SK-N-SH (cell line): ENCODE data around the gene SELPLG. TPM values are rescaled to one million over a fixed set of nuclear protein-coding genes. Genes with fewer than 3 reads are reported as not detected.

Experiments used
- CTCF ChIA-PET: fragments of 300-600, 350-600 bp; formaldehyde crosslinking; extraction: SDS; loops from one replicate; lab custom pipeline; 2021; lab: Yijun Ruan, JAX
- POLR2A ChIA-PET: fragments of 350-600 bp; sonication (Branson Sonifier 250); formaldehyde crosslinking; extraction: SDS; loops from one replicate; lab custom pipeline; 2020; ENCODE audit warnings: antibody characterized with exemption, inconsistent platforms; lab: Yijun Ruan, JAX
- DNase-seq: peaks from one replicate; pipeline ENCODE4 v3.0.0; 2012
- H2AFZ ChIP-seq: fragments of 200-600 bp; sonication (generic); 2 replicates; pipeline ENCODE4 v1.8.1; 2016; ENCODE audit warnings: antibody characterized with exemption, mild to moderate bottlenecking, low read depth
- H3F3A ChIP-seq: fragments of 200-600 bp; sonication (generic); replicated peaks from 2 replicates; pipeline ENCODE3; 2016; ENCODE audit warnings: antibody characterized with exemption, mild to moderate bottlenecking; ENCODE audit not compliant: insufficient read depth
- H3K27ac ChIP-seq, 2 experiments: fragments of 200-500 bp in 1 of 2; fragments of 200-600 bp in 1 of 2; sonication (Bioruptor generic) in 1 of 2; sonication (generic), shearing (Covaris generic) in 1 of 2; 2 replicates each; pipeline versions ENCODE4 v1.5.1 to v1.6.1; 2014 to 2016; ENCODE audit warnings: low read depth in 2 of 2, inconsistent platforms in 1 of 2, low read length in 1 of 2, mild to moderate bottlenecking in 1 of 2, mixed read lengths in 1 of 2
- H3K27me3 ChIP-seq: fragments of 200-600 bp; sonication (generic), shearing (Covaris generic); 2 replicates; pipeline ENCODE4 v1.6.1; 2016; ENCODE audit warnings: mixed run types; ENCODE audit not compliant: insufficient read depth
- H3K36me3 ChIP-seq, 2 experiments: fragments of 200-500 bp in 1 of 2; fragments of 200-600 bp in 1 of 2; sonication (Bioruptor generic) in 1 of 2; sonication (generic) in 1 of 2; replicated peaks in 1 of 2; 2 replicates each; pipeline versions ENCODE3 to v1.5.1; 2014 to 2016; ENCODE audit warnings: low read length in 1 of 2, mild to moderate bottlenecking in 1 of 2; ENCODE audit not compliant: insufficient read depth in 2 of 2, control insufficient read depth in 1 of 2
- H3K4me1 ChIP-seq, 2 experiments: fragments of 200-500 bp in 1 of 2; fragments of 200-600 bp in 1 of 2; sonication (Bioruptor generic) in 1 of 2; sonication (generic), shearing (Covaris generic) in 1 of 2; 2 replicates each; pipeline versions ENCODE4 v1.5.1 to v1.6.1; 2014 to 2016; ENCODE audit warnings: low read depth in 1 of 2, low read length in 1 of 2, mixed run types in 1 of 2; ENCODE audit not compliant: insufficient read depth in 2 of 2, control insufficient read depth in 1 of 2
- H3K4me2 ChIP-seq: fragments of 200-600 bp; sonication (generic), shearing (Covaris generic); 2 replicates; pipeline ENCODE4 v1.6.1; 2017; ENCODE audit warnings: mixed run types
- H3K4me3 ChIP-seq, 2 experiments: fragments of 200-500 bp in 1 of 2; fragments of 200-600 bp in 1 of 2; sonication (Bioruptor generic) in 1 of 2; sonication (generic), shearing (Covaris generic) in 1 of 2; 2 replicates each; pipeline versions ENCODE4 v1.5.1 to v1.8.1; 2014 to 2016; ENCODE audit warnings: low read depth in 2 of 2, inconsistent platforms in 1 of 2, low read length in 1 of 2, mild to moderate bottlenecking in 1 of 2, mixed read lengths in 1 of 2, moderate library complexity in 1 of 2
- H3K79me2 ChIP-seq: fragments of 200-600 bp; sonication (generic); 2 replicates; pipeline ENCODE4 v1.8.1; 2017; ENCODE audit warnings: mild to moderate bottlenecking; ENCODE audit not compliant: insufficient read depth
- H3K9ac ChIP-seq: fragments of 200-600 bp; sonication (generic); 2 replicates; pipeline ENCODE4 v1.6.1; 2017; ENCODE audit warnings: mixed run types
- H3K9me2 ChIP-seq: fragments of 200-600 bp; sonication (generic); 2 replicates; pipeline ENCODE4 v1.6.1; 2017; ENCODE audit warnings: mixed run types
- H3K9me3 ChIP-seq: fragments of 200-600 bp; sonication (generic); 2 replicates; pipeline ENCODE4 v1.6.1; 2017; ENCODE audit warnings: mixed run types, mild to moderate bottlenecking, moderate library complexity
- H4K20me1 ChIP-seq: fragments of 200-600 bp; sonication (generic); 2 replicates; pipeline ENCODE4 v1.6.1; 2017; ENCODE audit warnings: mild to moderate bottlenecking, mixed run types; ENCODE audit not compliant: insufficient read depth
- ELF1 ChIP-seq: IDR thresholded peaks from 2 replicates; pipeline ENCODE4 v1.4.0; 2012
- EZH2phosphoT487 ChIP-seq: fragments of 200-600 bp; sonication (generic); IDR thresholded peaks from 2 replicates; pipeline ENCODE4 v1.6.1; 2017; ENCODE audit warnings: low read depth, mixed run types, mild to moderate bottlenecking, antibody characterized with exemption, moderate library complexity, borderline replicate concordance
- FOSL2 ChIP-seq: IDR thresholded peaks from 2 replicates; pipeline ENCODE4 v1.4.0; 2012; ENCODE audit warnings: low read depth, mild to moderate bottlenecking, moderate library complexity, borderline replicate concordance
- JUND ChIP-seq: IDR thresholded peaks from 2 replicates; pipeline ENCODE4 v1.4.0; 2012
- MAX ChIP-seq: IDR thresholded peaks from 2 replicates; pipeline ENCODE4 v1.4.0; 2012; ENCODE audit warnings: low read depth
- MEF2A ChIP-seq: IDR thresholded peaks from 2 replicates; pipeline ENCODE4 v1.4.0; 2012; ENCODE audit warnings: low read depth, borderline replicate concordance
- MXI1 ChIP-seq: IDR thresholded peaks from 2 replicates; pipeline ENCODE4 v1.6.1; 2012; ENCODE audit warnings: mild to moderate bottlenecking, low read depth, low read length, improper control_type of control experiment
- POLR2AphosphoS5 ChIP-seq: IDR thresholded peaks from 2 replicates; pipeline ENCODE4 v1.6.1; 2012; ENCODE audit warnings: low read depth, low read length
- RAD21 ChIP-seq: IDR thresholded peaks from 2 replicates; pipeline ENCODE4 v1.6.1; 2012; ENCODE audit warnings: mild to moderate bottlenecking, low read length
- RCOR1 ChIP-seq: fragments of 150-350 bp; IDR thresholded peaks from 2 replicates; pipeline ENCODE4 v1.6.1; 2017; ENCODE audit warnings: antibody characterized with exemption, low read length
- SIN3A ChIP-seq: IDR thresholded peaks from 2 replicates; pipeline ENCODE4 v1.6.1; 2012; ENCODE audit warnings: low read depth, mild to moderate bottlenecking, low read length, moderate library complexity, borderline replicate concordance
- WGBS: methylation state at CpG from one replicate; pipeline ENCODE4 v1.1.6; 2017; ENCODE audit warnings: low lambda C conversion rate; 5-methylcytosine and 5-hydroxymethylcytosine counted together
- polyA plus RNA-seq, 3 experiments: library from polyadenylated mRNA; depleted of rRNA; stranded (reverse); fragments of >200 nt; gene quantifications; 2 replicates each; pipeline ENCODE4 v1.2.3, GENCODE V29; 2012
- TF ChIP-seq, protein P1 (sequence below): IDR thresholded peaks from 2 replicates; pipeline ENCODE4 v1.4.0; 2012; ENCODE audit warnings: low read depth, borderline replicate concordance
- TF ChIP-seq, protein P2 (sequence below): IDR thresholded peaks from 2 replicates; pipeline ENCODE4 v1.6.1; 2012; ENCODE audit warnings: mild to moderate bottlenecking, low read depth, low read length, moderate library complexity

The SELPLG gene
- polyA plus RNA-seq, 1 of the 3 experiments (the other 2 are of a cell fraction): 2.8 TPM

DNA sequence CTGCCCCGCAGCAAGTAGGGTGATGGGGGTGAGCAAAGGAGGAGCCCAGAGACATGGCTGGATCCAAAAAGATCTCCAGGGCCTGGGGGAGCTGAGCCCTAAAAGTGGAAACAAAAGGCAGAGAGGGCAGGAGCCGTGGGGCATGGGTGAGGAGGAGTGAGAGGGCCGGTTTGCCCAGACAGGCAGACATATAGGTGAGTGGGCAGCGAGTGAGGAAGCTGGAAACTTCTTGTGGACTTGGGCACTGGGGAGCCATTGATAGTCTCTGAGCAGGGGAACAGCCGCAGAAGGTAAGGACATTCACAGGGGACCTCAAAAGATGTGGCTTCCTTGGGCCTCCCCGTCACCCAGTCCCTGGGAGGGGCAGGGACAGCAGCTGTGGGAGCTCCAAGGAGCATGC is 19.1 kb downstream of the SELPLG start:
- H3K36me3 ChIP-seq: no peaks in the 10 kb centered on the region
- H4K20me1 ChIP-seq: no peaks in the 10 kb centered on the region
- H3K27me3 ChIP-seq: no peaks in the 10 kb centered on the region
- 81% methylated on average over 5 of the region's 6 CpGs for WGBS
- no peak overlapping the region for H3K9ac ChIP-seq
- no peaks in the 10 kb centered on the region for H3K9me2 ChIP-seq
- TF ChIP-seq FOSL2: no peak
- TF ChIP-seq, protein P1, sequence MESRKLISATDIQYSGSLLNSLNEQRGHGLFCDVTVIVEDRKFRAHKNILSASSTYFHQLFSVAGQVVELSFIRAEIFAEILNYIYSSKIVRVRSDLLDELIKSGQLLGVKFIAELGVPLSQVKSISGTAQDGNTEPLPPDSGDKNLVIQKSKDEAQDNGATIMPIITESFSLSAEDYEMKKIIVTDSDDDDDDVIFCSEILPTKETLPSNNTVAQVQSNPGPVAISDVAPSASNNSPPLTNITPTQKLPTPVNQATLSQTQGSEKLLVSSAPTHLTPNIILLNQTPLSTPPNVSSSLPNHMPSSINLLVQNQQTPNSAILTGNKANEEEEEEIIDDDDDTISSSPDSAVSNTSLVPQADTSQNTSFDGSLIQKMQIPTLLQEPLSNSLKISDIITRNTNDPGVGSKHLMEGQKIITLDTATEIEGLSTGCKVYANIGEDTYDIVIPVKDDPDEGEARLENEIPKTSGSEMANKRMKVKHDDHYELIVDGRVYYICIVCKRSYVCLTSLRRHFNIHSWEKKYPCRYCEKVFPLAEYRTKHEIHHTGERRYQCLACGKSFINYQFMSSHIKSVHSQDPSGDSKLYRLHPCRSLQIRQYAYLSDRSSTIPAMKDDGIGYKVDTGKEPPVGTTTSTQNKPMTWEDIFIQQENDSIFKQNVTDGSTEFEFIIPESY: no peak
- no peak for TF ChIP-seq ELF1
- no peak for TF ChIP-seq MEF2A
- no peak for TF ChIP-seq POLR2AphosphoS5
- TF ChIP-seq SIN3A: no peak
- no peak for TF ChIP-seq MAX
- no peak for TF ChIP-seq EZH2phosphoT487
- TF ChIP-seq, protein P2, sequence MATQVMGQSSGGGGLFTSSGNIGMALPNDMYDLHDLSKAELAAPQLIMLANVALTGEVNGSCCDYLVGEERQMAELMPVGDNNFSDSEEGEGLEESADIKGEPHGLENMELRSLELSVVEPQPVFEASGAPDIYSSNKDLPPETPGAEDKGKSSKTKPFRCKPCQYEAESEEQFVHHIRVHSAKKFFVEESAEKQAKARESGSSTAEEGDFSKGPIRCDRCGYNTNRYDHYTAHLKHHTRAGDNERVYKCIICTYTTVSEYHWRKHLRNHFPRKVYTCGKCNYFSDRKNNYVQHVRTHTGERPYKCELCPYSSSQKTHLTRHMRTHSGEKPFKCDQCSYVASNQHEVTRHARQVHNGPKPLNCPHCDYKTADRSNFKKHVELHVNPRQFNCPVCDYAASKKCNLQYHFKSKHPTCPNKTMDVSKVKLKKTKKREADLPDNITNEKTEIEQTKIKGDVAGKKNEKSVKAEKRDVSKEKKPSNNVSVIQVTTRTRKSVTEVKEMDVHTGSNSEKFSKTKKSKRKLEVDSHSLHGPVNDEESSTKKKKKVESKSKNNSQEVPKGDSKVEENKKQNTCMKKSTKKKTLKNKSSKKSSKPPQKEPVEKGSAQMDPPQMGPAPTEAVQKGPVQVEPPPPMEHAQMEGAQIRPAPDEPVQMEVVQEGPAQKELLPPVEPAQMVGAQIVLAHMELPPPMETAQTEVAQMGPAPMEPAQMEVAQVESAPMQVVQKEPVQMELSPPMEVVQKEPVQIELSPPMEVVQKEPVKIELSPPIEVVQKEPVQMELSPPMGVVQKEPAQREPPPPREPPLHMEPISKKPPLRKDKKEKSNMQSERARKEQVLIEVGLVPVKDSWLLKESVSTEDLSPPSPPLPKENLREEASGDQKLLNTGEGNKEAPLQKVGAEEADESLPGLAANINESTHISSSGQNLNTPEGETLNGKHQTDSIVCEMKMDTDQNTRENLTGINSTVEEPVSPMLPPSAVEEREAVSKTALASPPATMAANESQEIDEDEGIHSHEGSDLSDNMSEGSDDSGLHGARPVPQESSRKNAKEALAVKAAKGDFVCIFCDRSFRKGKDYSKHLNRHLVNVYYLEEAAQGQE: no peak
- no peak for TF ChIP-seq RCOR1
- no peak for TF ChIP-seq MXI1
- TF ChIP-seq RAD21: no peak
- ChIA-PET POLR2A (no interaction called here), CTCF (interaction anchor here (1.5 to 19.2 kb wide), 2 partner anchors 39 to 48 kb away, joined by 3 to 503 read pairs; partner anchors contain the start of genes ISCU and SART3)
- no peak overlapping the region for H3K4me3 ChIP-seq
- H3K9me3 ChIP-seq: no peaks in the 10 kb centered on the region
- H3K4me2 ChIP-seq: no peak overlapping the region
- no peak overlapping the region for H2AFZ ChIP-seq
- H3K4me1 ChIP-seq: peaks cover 3 to 8% of the 10 kb centered on the region in 2 experiments; a peak in 3 of 4 replicates
- H3K27ac ChIP-seq: no peak overlapping the region
- no peaks in the 10 kb centered on the region for H3K79me2 ChIP-seq
- H3F3A ChIP-seq: peaks cover 6% of the 10 kb centered on the region
- no peak for DNase-seq

DNA sequence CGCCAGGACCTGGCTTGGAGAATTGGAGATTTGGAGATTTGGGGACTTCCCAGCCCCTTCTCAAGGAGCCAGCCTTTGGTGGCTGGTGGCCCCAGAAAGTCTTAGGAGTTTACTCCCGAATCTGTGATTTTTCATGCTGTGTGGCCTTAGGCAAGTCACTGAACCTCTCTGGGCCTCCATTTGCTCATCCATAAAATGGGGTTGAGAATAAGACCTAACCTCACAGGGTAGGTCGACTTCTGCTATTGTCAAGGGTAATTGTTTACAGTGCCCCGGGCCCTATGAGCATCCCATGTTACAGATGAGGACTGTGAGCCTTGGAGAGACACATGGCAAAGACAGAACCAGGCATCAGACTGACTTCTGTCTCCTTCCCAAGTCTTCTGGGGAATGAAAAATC is 19.7 kb downstream of the SELPLG start:
- Histone ChIP-seq H2AFZ (no peak overlapping the region), H4K20me1 (no peaks in the 10 kb centered on the region), H3K4me2 (no peak overlapping the region), H3K9me3 (no peaks in the 10 kb centered on the region), H3K79me2 (no peaks in the 10 kb centered on the region), H3K36me3 (no peaks in the 10 kb centered on the region), H3K9me2 (no peaks in the 10 kb centered on the region), H3K27ac (no peak overlapping the region), H3K4me3 (no peak overlapping the region), H3K9ac (no peak overlapping the region), H3F3A (peaks cover 6% of the 10 kb centered on the region), H3K27me3 (no peaks in the 10 kb centered on the region), H3K4me1 (peaks cover 7 to 12% of the 10 kb centered on the region in 2 experiments; a peak in 3 of 4 replicates)
- POLR2A ChIA-PET: no interaction called here
- 55% methylated on average over 3 of the region's 4 CpGs for WGBS
- CTCF ChIA-PET: interaction anchor here (19.2 kb wide), 1 partner anchor 47 kb away, joined by 503 read pairs; the partner anchor contains the start of genes ISCU and SART3
- TF ChIP-seq SIN3A (no peak), JUND (no peak)
- DNase-seq: no peak
